HCT116 (cell line): Measurements from ENCODE around the gene FGFR3. TPM values are rescaled to one million over a fixed set of nuclear protein-coding genes. Genes with fewer than 3 reads are reported as not detected.

Source experiments
- ATAC-seq: fragments of 200-7000 bp; cut with Tn5 transposase; 2 replicates; pipeline ENCODE4 v1.9.1; 2020; ENCODE audit warnings: mild to moderate bottlenecking, moderate library complexity
- BruUV-seq: library from RNA; stranded (reverse); fragments of 400-500 nt; replicated peaks from 2 replicates; lab custom pipeline; 2021; lab: Mats Ljungman, UMichigan
- CTCF ChIA-PET: fragments of 300-600 bp; sonication (Branson Sonifier 250); formaldehyde crosslinking; loops from one replicate; lab custom pipeline; 2021; ENCODE audit warnings: antibody characterized with exemption; lab: Charles Lee
- POLR2A ChIA-PET: fragments of 300-600, 350-600 bp; sonication (Branson Sonifier 250); formaldehyde crosslinking; loops from one replicate; lab custom pipeline; 2021; ENCODE audit warnings: antibody characterized with exemption; lab: Charles Lee
- RAD21 ChIA-PET, 2 experiments: fragments of 300-600 bp; sonication (Branson Sonifier 250); formaldehyde crosslinking; loops; one replicate each; lab custom pipeline; 2023; ENCODE audit warnings: low total read pairs in 2 of 2; ENCODE audit not compliant: uncharacterized antibody in 2 of 2, unreplicated experiment in 2 of 2, low non-redundant PET in 1 of 2; lab: Charles Lee
- DNase-seq: peaks from one replicate; pipeline ENCODE4 v3.0.0-alpha.2; 2010; ENCODE audit warnings: low read depth, low spot score
- H2AFZ ChIP-seq: fragments of 200-600 bp; shearing (Covaris generic), sonication (generic); 2 replicates; pipeline ENCODE4 v1.6.1; 2017; ENCODE audit warnings: low read depth, mixed run types, mixed read lengths, antibody characterized with exemption, low read length; ENCODE audit not compliant: poor library complexity, severe bottlenecking
- H3K27ac ChIP-seq: 2 replicates; pipeline ENCODE4 v1.5.1; 2012; ENCODE audit warnings: low read depth, low read length
- H3K27me3 ChIP-seq: fragments of 200-600 bp; sonication (generic); 2 replicates; pipeline ENCODE4 v1.6.1; 2016; ENCODE audit warnings: mixed run types, low read length, mixed read lengths; ENCODE audit not compliant: insufficient read depth
- H3K36me3 ChIP-seq, 2 experiments: fragments of 200-500 bp in 1 of 2; fragments of 200-600 bp in 1 of 2; sonication (Bioruptor generic) in 1 of 2; sonication (generic) in 1 of 2; 2 replicates each; pipeline versions ENCODE4 v1.5.1 to v1.6.1; 2014 to 2016; ENCODE audit warnings: low read length in 2 of 2, inconsistent platforms in 1 of 2, mixed read lengths in 1 of 2, mixed run types in 1 of 2; ENCODE audit not compliant: insufficient read depth in 2 of 2, control insufficient read depth in 1 of 2
- H3K4me1 ChIP-seq, 2 experiments: fragments of 200-600 bp in 1 of 2; sonication (generic) in 1 of 2; 2 replicates each; pipeline versions ENCODE4 v1.5.1 to v1.6.1; 2012 to 2017; ENCODE audit warnings: low read length in 2 of 2, inconsistent platforms in 1 of 2, mild to moderate bottlenecking in 1 of 2, mixed read lengths in 1 of 2, mixed run types in 1 of 2, moderate library complexity in 1 of 2; ENCODE audit not compliant: insufficient read depth in 2 of 2, control insufficient read depth in 1 of 2
- H3K4me2 ChIP-seq: fragments of 200-600 bp; sonication (generic); 2 replicates; pipeline ENCODE4 v1.6.1; 2017; ENCODE audit warnings: mixed run types, low read length, mixed read lengths
- H3K4me3 ChIP-seq, 2 experiments: fragments of 200-600 bp in 1 of 2; sonication (generic) in 1 of 2; replicated peaks in 1 of 2; 2 replicates each; pipeline ENCODE4 v1.5.1; 2011 to 2016; ENCODE audit warnings: low read length in 2 of 2, control low read depth in 1 of 2, low read depth in 1 of 2, mild to moderate bottlenecking in 1 of 2, mixed read lengths in 1 of 2, mixed run types in 1 of 2
- H3K79me2 ChIP-seq: fragments of 200-600 bp; sonication (generic); 2 replicates; pipeline ENCODE4 v1.6.1; 2017; ENCODE audit warnings: mild to moderate bottlenecking, mixed run types, low read length, moderate library complexity, mixed read lengths; ENCODE audit not compliant: insufficient read depth
- H3K9ac ChIP-seq: fragments of 200-600 bp; sonication (generic); 2 replicates; pipeline ENCODE4 v1.6.1; 2016; ENCODE audit warnings: low read length, mixed read lengths
- H3K9me2 ChIP-seq: fragments of 200-600 bp; sonication (generic), shearing (Covaris generic); 2 replicates; pipeline ENCODE4 v1.6.1; 2017; ENCODE audit warnings: mixed run types, mild to moderate bottlenecking, moderate library complexity; ENCODE audit not compliant: insufficient read depth
- H3K9me3 ChIP-seq, 2 experiments: fragments of 200-500 bp in 1 of 2; fragments of 200-600 bp in 1 of 2; sonication (Bioruptor generic) in 1 of 2; sonication (generic) in 1 of 2; 2 replicates each; pipeline ENCODE4 v1.6.1; 2014 to 2017; ENCODE audit warnings: low read length in 2 of 2, mixed read lengths in 2 of 2, inconsistent platforms in 1 of 2, low read depth in 1 of 2, mild to moderate bottlenecking in 1 of 2, mixed run types in 1 of 2, moderate library complexity in 1 of 2; ENCODE audit not compliant: control insufficient read depth in 1 of 2, insufficient read depth in 1 of 2
- H4K20me1 ChIP-seq: fragments of 200-600 bp; sonication (generic), shearing (Covaris generic); 2 replicates; pipeline ENCODE4 v1.6.1; 2017; ENCODE audit warnings: mixed run types, mild to moderate bottlenecking, moderate library complexity; ENCODE audit not compliant: insufficient read depth
- CEBPB ChIP-seq: IDR thresholded peaks from 2 replicates; pipeline ENCODE4 v1.6.1; 2012; ENCODE audit warnings: low read depth
- ELF1 ChIP-seq: IDR thresholded peaks from 2 replicates; pipeline ENCODE4 v1.6.1; 2012; ENCODE audit warnings: low read depth, borderline replicate concordance
- FOSL1 ChIP-seq: IDR thresholded peaks from 2 replicates; pipeline ENCODE4 v1.6.1; 2012; ENCODE audit warnings: low read depth
- POLR2A ChIP-seq: IDR thresholded peaks from 2 replicates; pipeline ENCODE4 v1.7.0; 2011; ENCODE audit warnings: borderline replicate concordance; ENCODE audit not compliant: insufficient read depth, insufficient read length; ENCODE audit errors: extremely low read depth
- SIN3A ChIP-seq: IDR thresholded peaks from 2 replicates; pipeline ENCODE4 v1.6.1; 2012; ENCODE audit warnings: low read depth
- ZNF274 ChIP-seq: fragments of 200-500 bp; sonication (Bioruptor generic); IDR thresholded peaks from 2 replicates; pipeline ENCODE4 v1.6.1; 2014; ENCODE audit warnings: mild to moderate bottlenecking, low read depth, low read length, inconsistent platforms
- intact Hi-C: fragments of 100-400 bp; cut with micrococcal nuclease; formaldehyde crosslinking; loops from 2 replicates; pipeline ENCODE4 v1.10.0; 2022
- total RNA-seq: library from RNA; stranded (reverse); gene quantifications from one replicate; pipeline ENCODE4 v1.2.1, GENCODE V29; 2021; ENCODE audit not compliant: unreplicated experiment
- TF ChIP-seq, protein P1 (sequence below), 3 experiments: fragments of 200-600 bp in 1 of 3; sonication (generic) in 1 of 3; IDR thresholded peaks in 2 of 3; conservative IDR thresholded peaks in 1 of 3; 2 replicates each; pipeline ENCODE4 v1.5.1; 2012 to 2017; ENCODE audit warnings: low read depth in 2 of 3, low read length in 2 of 3, antibody characterized with exemption in 1 of 3, borderline replicate concordance in 1 of 3, control low read depth in 1 of 3, mild to moderate bottlenecking in 1 of 3, mixed read lengths in 1 of 3, mixed run types in 1 of 3, moderate library complexity in 1 of 3; ENCODE audit not compliant: insufficient read depth in 1 of 3

Gene FGFR3
- total RNA-seq, 1 experiment from 2014 or later = 31.7 TPM

DNA sequence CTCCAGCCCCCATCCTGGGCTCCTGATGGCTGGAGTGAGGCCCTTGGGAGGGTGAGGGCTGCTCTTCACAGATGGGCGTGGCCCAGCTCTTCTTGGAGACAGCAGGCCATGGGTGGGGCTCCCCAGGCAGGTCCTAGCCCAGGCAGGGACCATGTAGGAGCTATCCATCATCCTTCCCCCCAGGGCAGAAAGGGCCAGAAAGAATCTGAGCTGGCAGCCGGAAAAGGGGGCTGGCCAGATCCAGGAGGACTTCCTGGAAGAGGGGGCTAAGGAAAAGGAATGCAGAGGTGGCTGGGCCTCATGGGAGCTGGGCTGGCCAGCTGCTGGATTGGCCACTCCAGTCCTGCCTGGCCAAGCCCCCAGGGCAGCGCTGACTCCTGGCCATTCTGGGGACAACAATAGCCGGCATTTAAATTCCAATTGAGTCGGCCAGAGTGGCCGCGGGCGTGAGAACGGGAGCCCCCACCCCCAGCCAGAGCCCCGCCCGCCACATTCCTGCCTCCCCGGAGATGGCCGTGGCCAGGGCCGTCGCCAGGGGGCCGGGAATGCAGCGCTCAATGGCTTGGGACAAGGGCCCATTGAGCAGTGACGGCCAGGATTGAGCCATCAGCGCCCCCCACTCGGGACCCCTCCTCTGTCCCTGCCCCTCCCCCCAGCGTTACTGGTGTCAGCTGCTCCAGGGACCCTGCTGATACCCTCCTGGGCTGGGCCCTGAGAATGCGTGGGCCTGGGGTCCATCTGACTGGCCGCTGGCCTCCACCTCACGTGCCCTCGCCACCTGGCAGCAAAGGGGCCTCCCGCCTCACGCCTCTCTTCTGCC lies 15.1 kb upstream of the FGFR3 start:
- CTCF ChIA-PET = interaction anchor here (2.3 kb wide), 1 partner anchor 10 kb away, joined by 8 read pairs; no protein-coding TSS in a partner anchor
- POLR2A ChIA-PET = interaction anchor here (0.6 to 1.4 kb wide), 3 partner anchors 14 to 28 kb away, joined by 3 to 4 read pairs (median 3); partner anchors contain the start of gene FGFR3
- intact Hi-C loops = no loop called here

DNA sequence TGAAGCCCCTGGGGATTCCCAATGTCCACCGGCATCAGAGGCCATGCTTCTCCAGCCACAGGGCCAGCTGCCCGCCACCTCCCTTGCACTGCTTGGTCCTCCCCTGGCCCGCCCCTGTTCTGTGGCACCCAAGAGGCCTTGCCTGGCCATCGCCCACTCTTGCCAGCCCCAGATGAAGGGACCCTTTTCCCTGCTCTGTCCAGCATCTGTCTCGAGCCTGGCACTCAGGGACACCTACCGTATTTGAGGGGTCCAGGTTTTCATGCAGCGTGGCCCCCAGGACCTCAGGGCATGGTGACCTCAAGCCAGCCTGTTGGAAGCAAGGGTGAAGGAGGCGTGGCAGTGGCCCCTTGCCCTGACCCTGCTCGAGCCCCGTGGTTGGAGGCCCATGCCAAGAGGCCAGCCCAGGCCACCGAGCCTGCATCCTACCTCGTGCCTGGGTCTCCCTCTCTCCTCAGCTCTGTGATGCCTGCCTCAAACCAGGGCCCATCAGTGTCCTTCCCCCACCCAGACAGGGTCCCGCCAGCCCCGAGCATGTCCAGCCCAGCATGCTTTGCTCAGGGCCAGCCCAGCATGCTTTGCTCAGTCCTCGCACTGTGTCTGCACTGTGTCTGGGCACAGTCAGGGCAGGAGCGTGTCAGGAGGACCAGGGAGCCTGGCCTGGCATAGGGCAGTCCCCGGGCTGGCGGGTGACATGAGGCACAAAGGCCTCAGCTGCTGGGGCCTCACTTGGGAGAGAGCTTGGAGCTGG lies 14.3 kb upstream of the FGFR3 start:
- intact Hi-C loops = no loop called here
- CTCF ChIA-PET = interaction anchor here (2.3 kb wide), 1 partner anchor 11 kb away, joined by 8 read pairs; no protein-coding TSS in a partner anchor
- ATAC-seq (no peak), DNase-seq (no peak)
- Histone ChIP-seq H3K79me2 (no peaks in the 10 kb centered on the region), H3K36me3 (no peaks in the 10 kb centered on the region), H3K4me3 (no peak overlapping the region), H3K9ac (0 out of 2 replicates have a peak overlapping the region, but pooled peaks have one; percentile 14), H3K9me2 (no peaks in the 10 kb centered on the region), H3K9me3 (no peaks in the 10 kb centered on the region), H3K4me2 (peak overlapping the region; percentile 58), H3K27ac (peak overlapping the region; percentile 30; the same call in 1 of the 2 replicates), H4K20me1 (no peaks in the 10 kb centered on the region), H2AFZ (no peak overlapping the region), H3K4me1 (peaks cover 11 to 21% of the 10 kb centered on the region in 2 experiments; a peak in 3 of 4 replicates), H3K27me3 (no peaks in the 10 kb centered on the region)
- no TSS peak for BruUV-seq
- TF ChIP-seq FOSL1 = no peak
- TF ChIP-seq, protein P1, sequence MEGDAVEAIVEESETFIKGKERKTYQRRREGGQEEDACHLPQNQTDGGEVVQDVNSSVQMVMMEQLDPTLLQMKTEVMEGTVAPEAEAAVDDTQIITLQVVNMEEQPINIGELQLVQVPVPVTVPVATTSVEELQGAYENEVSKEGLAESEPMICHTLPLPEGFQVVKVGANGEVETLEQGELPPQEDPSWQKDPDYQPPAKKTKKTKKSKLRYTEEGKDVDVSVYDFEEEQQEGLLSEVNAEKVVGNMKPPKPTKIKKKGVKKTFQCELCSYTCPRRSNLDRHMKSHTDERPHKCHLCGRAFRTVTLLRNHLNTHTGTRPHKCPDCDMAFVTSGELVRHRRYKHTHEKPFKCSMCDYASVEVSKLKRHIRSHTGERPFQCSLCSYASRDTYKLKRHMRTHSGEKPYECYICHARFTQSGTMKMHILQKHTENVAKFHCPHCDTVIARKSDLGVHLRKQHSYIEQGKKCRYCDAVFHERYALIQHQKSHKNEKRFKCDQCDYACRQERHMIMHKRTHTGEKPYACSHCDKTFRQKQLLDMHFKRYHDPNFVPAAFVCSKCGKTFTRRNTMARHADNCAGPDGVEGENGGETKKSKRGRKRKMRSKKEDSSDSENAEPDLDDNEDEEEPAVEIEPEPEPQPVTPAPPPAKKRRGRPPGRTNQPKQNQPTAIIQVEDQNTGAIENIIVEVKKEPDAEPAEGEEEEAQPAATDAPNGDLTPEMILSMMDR (IDR thresholded peaks at IDR 0.05 in 2 of 3, conservative IDR thresholded peaks at IDR 0.05 in 1 of 3; ENCODE audit: borderline replicate concordance in 1 of 3, insufficient read depth in 1 of 3, low read depth in 2 of 3, low read length in 2 of 3) = no peak
- no peak for TF ChIP-seq SIN3A
- no peak for TF ChIP-seq POLR2A
- POLR2A ChIA-PET = no interaction called here
- RAD21 ChIA-PET = no interaction called here

More for the DNA sequence above, 15.1 kb upstream of the FGFR3 start:
- peak; percentile 66 for ATAC-seq
- TF ChIP-seq CEBPB = no peak
- no peak for TF ChIP-seq ZNF274
- no peak for TF ChIP-seq SIN3A
- TF ChIP-seq ELF1 = no peak
- TF ChIP-seq, all 23 proteins: peak for 0
- Histone ChIP-seq H3K27me3 (no peaks in the 10 kb centered on the region), H3K36me3 (no peaks in the 10 kb centered on the region), H3K9ac (peak overlapping the region; percentile 14; the same call in 1 of the 2 replicates), H3K9me3 (no peaks in the 10 kb centered on the region), H3K9me2 (no peaks in the 10 kb centered on the region), H3K27ac (peak overlapping the region; percentile 30; the same call in 1 of the 2 replicates), H4K20me1 (no peaks in the 10 kb centered on the region), H2AFZ (no peak overlapping the region), H3K4me1 (peaks cover 11 to 21% of the 10 kb centered on the region in 2 experiments; a peak in 3 of 4 replicates), H3K4me3 (no peak overlapping the region; a peak in 1 of 4 replicates), H3K4me2 (peak overlapping the region; percentile 58), H3K79me2 (no peaks in the 10 kb centered on the region)
- RAD21 ChIA-PET = no interaction called here
- no peak for DNase-seq
- no TSS peak for BruUV-seq
